ENCODE results near the gene CA12.
"Not testable (repeated sequence)": the region's sequence is repeated elsewhere in the genome, so short reads cannot be mapped to it uniquely, and the experiment has no call there.

Gene CA12

GRCh38 chr15:63381301-63382204 lies at the start of gene CA12:
Gene CA12 (minus strand): TSS chr15:63381846. CDS start chr15:63381720, 126 bp downstream.
- DNase-seq = no peak

GRCh38 chr15:63430766-63431451 lies 49.3 kb upstream of the CA12 start:
- DNase-seq = no peak

GRCh38 chr15:63426552-63426951 lies 44.9 kb upstream of the CA12 start:
- no peak for DNase-seq

- DNase-seq = no peak
Measured at GRCh38 chr15:63425426-63425985, 43.9 kb upstream of the CA12 start.

GRCh38 chr15:63422891-63423590 lies 41.4 kb upstream of the CA12 start:
- no peak for DNase-seq

GRCh38 chr15:63421433-63421832 lies 39.8 kb upstream of the CA12 start:
- no peak for DNase-seq

GRCh38 chr15:63420333-63420747 lies 38.7 kb upstream of the CA12 start:
- DNase-seq = no peak

GRCh38 chr15:63418811-63419210 lies 37.2 kb upstream of the CA12 start:
- DNase-seq = no peak

GRCh38 chr15:63417721-63418120 lies 36.1 kb upstream of the CA12 start:
- DNase-seq = no peak

GRCh38 chr15:63417274-63417673 lies 35.6 kb upstream of the CA12 start:
- DNase-seq = not testable (repeated sequence)

GRCh38 chr15:63414474-63415120 lies 33.0 kb upstream of the CA12 start:
- no peak for DNase-seq

GRCh38 chr15:63412551-63412950 lies 30.9 kb upstream of the CA12 start:
- DNase-seq = no peak

GRCh38 chr15:63411866-63412265 lies 30.2 kb upstream of the CA12 start:
- DNase-seq = no peak

- DNase-seq = no peak
Measured at GRCh38 chr15:63409179-63409578, 27.5 kb upstream of the CA12 start.

- DNase-seq = no peak
Measured at GRCh38 chr15:63408524-63408923, 26.9 kb upstream of the CA12 start.

GRCh38 chr15:63407612-63408011 lies 26.0 kb upstream of the CA12 start:
- DNase-seq = no peak

GRCh38 chr15:63405683-63406390 lies 24.2 kb upstream of the CA12 start:
- DNase-seq = no peak

- DNase-seq = no peak
Measured at GRCh38 chr15:63405159-63405558, 23.5 kb upstream of the CA12 start.

- DNase-seq = no peak
Measured at GRCh38 chr15:63403254-63403945, 21.8 kb upstream of the CA12 start.

- no peak for DNase-seq
Measured at GRCh38 chr15:63402498-63403253, 21.0 kb upstream of the CA12 start.
